Activated naive CD8-positive, alpha-beta T cell (primary cell): ENCODE measurements around the gene GRPEL2.
A peak's percentile ranks its signal among the peaks of the same experiment; 100 is the strongest.

Source experiments
- H3K27ac Mint-ChIP-seq: one replicate; pipeline ENCODE4 v1.8.0; 2021; ENCODE audit warnings: mixed read lengths
- H3K27me3 Mint-ChIP-seq: one replicate; pipeline ENCODE4 v1.8.0; 2021; ENCODE audit warnings: mixed read lengths
- H3K36me3 Mint-ChIP-seq: one replicate; pipeline ENCODE4 v1.8.0; 2021; ENCODE audit warnings: mixed read lengths
- H3K4me1 Mint-ChIP-seq: one replicate; pipeline ENCODE4 v1.8.0; 2021; ENCODE audit warnings: low read depth, mixed read lengths
- H3K4me3 Mint-ChIP-seq: one replicate; pipeline ENCODE4 v1.8.0; 2021; ENCODE audit warnings: mild to moderate bottlenecking, mixed read lengths
- H3K9me3 Mint-ChIP-seq: one replicate; pipeline ENCODE4 v1.8.0; 2021; ENCODE audit warnings: low read depth, mixed read lengths

GRPEL2 gene

GRCh38 chr5:149358294-149358651, 13.0 kb downstream of the GRPEL2 start:
- H3K4me3 Mint-ChIP-seq, result peak overlapping the region; percentile 94
- peaks cover 4% of the 10 kb centered on the region for H3K36me3 Mint-ChIP-seq
- H3K27ac Mint-ChIP-seq, result peak overlapping the region; percentile 89
- H3K27me3 Mint-ChIP-seq, result no peaks in the 10 kb centered on the region
- H3K9me3 Mint-ChIP-seq, result no peaks in the 10 kb centered on the region
- H3K4me1 Mint-ChIP-seq, result peaks cover 58% of the 10 kb centered on the region

DNA sequence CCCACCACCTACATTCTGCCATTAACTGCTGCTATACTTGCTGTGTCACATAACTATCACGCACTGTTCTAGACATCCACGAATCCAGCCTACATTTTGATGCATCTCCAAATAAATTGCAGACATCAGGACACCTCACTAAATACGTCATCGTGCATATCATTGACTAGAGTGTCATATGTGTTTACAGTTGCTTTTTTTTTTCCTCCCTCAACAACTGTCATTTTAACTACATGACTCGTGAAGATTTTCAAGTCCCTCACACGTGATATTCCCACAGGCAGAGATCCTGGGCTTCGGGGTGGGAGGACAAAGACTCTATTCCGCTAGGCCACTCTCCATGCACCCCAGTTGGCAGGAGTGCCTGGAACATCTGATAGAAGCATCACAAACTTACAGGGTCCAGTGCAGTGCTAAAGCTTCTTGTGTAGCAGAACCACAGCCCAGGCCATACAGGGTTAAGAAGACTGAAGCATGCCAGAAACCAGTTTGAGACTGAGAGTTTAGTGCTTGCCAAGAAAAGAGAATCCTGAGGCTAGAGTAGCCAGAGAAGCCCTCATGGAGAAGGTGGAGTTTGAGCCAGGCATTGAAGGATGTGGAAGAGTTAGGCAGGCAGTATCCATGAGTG, 13.7 kb downstream of the GRPEL2 start:
- peaks cover 53% of the 10 kb centered on the region for H3K4me1 Mint-ChIP-seq
- H3K4me3 Mint-ChIP-seq, result peak overlapping the region; percentile 94
- no peaks in the 10 kb centered on the region for H3K27me3 Mint-ChIP-seq
- H3K36me3 Mint-ChIP-seq, result peaks cover 4% of the 10 kb centered on the region
- H3K9me3 Mint-ChIP-seq, result no peaks in the 10 kb centered on the region
- H3K27ac Mint-ChIP-seq, result peak overlapping the region; percentile 89

- Mint-ChIP-seq H3K4me1 (peaks cover 47% of the 10 kb centered on the region), H3K4me3 (peak overlapping the region; percentile 71), H3K27me3 (no peaks in the 10 kb centered on the region), H3K36me3 (peaks cover 1% of the 10 kb centered on the region), H3K27ac (peak overlapping the region; percentile 83), H3K9me3 (no peaks in the 10 kb centered on the region)
Observed at GRCh38 chr5:149360272-149360671, 15.0 kb downstream of the GRPEL2 start.

DNA sequence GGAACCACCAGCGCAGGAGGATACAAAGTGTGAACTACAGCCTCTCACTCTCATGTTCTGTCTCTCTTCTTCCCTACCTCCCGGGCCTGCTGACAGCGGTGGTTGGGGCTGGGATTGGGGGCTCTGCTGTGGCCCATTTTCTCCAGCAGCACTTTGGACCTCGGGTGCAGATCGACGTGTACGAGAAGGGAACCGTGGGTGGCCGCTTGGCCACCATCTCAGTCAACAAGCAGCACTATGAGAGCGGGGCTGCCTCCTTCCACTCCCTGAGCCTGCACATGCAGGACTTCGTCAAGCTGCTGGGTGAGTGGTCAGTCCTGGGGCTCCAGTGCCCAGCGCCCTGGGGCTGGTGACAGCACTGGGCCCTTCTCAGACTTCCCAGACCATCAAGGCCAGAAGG, 17.2 kb downstream of the GRPEL2 start:
- Mint-ChIP-seq H3K27me3 (no peaks in the 10 kb centered on the region), H3K4me3 (no peak overlapping the region), H3K4me1 (peaks cover 37% of the 10 kb centered on the region), H3K27ac (no peak overlapping the region), H3K9me3 (no peaks in the 10 kb centered on the region), H3K36me3 (no peaks in the 10 kb centered on the region)

DNA sequence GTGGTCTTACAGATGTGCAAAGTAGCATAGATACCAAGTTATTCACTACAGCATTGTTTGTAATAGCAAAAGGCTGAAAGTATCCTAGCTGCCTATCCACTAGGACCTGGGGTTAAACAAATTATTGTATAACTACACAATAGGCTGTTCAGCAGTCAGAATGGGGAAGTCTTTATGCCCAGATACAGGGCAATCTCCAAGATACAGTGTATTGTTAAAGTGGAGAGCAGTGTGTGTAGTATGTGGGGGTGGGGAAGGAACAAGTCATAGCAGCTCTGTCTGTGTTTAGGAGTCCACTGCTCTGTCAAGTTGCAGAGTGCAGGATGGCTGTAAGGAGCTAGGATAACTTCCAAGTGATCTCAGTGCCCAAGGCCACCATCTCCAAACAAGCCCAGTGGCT, 18.1 kb downstream of the GRPEL2 start:
- no peaks in the 10 kb centered on the region for H3K27me3 Mint-ChIP-seq
- no peak overlapping the region for H3K27ac Mint-ChIP-seq
- H3K4me3 Mint-ChIP-seq, result no peak overlapping the region
- H3K36me3 Mint-ChIP-seq, result no peaks in the 10 kb centered on the region
- H3K4me1 Mint-ChIP-seq, result peaks cover 41% of the 10 kb centered on the region
- H3K9me3 Mint-ChIP-seq, result no peaks in the 10 kb centered on the region

GRCh38 chr5:149363936-149364335, 18.6 kb downstream of the GRPEL2 start:
- H3K27ac Mint-ChIP-seq, result no peak overlapping the region
- no peak overlapping the region for H3K4me3 Mint-ChIP-seq
- H3K9me3 Mint-ChIP-seq, result no peaks in the 10 kb centered on the region
- no peaks in the 10 kb centered on the region for H3K27me3 Mint-ChIP-seq
- no peaks in the 10 kb centered on the region for H3K36me3 Mint-ChIP-seq
- peaks cover 36% of the 10 kb centered on the region for H3K4me1 Mint-ChIP-seq

DNA sequence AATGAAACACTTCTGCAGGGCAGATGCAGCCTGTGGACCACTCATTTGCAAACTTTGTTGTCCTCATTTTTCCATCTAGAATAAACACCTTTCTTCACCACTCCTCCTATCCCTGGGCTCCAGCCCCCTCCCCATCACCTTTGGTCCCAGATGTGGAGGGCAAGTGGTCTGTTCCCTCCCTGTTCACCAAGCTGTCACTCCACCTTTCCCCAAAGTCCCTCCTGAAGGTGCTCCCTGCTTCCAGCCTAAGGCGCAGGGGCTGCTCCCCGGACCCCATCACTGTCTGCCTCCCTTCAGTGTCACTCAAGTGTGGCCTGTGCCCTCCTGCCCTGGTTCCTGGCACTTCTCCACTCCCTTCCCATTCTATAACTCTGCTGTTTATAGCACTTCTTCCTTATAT, 19.4 kb downstream of the GRPEL2 start:
- no peaks in the 10 kb centered on the region for H3K27me3 Mint-ChIP-seq
- no peaks in the 10 kb centered on the region for H3K36me3 Mint-ChIP-seq
- H3K4me3 Mint-ChIP-seq, result no peak overlapping the region
- H3K4me1 Mint-ChIP-seq, result peaks cover 31% of the 10 kb centered on the region
- no peaks in the 10 kb centered on the region for H3K9me3 Mint-ChIP-seq
- H3K27ac Mint-ChIP-seq, result no peak overlapping the region

DNA sequence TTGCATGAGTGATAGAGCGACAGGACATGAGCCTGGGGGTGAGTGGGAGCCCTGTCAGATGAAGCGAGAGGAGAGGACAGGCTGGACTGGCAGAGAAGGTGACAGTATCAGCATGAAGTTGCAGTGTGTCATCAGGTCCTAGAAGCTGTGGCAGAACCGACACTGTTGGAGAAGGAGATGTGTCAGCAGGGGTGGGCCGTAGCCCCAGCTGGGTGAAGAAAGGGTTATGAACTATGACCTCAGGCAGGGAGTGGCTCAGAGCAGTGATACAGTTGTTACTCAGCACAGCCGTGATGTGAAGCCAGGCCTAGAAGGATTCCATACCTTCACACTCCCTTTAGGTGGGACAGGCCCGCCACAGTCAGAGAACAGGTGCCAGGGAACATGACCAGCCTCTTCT, 20.1 kb downstream of the GRPEL2 start:
- Mint-ChIP-seq H3K4me3 (no peak overlapping the region), H3K27me3 (no peaks in the 10 kb centered on the region), H3K36me3 (no peaks in the 10 kb centered on the region), H3K9me3 (no peaks in the 10 kb centered on the region), H3K4me1 (peaks cover 25% of the 10 kb centered on the region), H3K27ac (no peak overlapping the region)

DNA sequence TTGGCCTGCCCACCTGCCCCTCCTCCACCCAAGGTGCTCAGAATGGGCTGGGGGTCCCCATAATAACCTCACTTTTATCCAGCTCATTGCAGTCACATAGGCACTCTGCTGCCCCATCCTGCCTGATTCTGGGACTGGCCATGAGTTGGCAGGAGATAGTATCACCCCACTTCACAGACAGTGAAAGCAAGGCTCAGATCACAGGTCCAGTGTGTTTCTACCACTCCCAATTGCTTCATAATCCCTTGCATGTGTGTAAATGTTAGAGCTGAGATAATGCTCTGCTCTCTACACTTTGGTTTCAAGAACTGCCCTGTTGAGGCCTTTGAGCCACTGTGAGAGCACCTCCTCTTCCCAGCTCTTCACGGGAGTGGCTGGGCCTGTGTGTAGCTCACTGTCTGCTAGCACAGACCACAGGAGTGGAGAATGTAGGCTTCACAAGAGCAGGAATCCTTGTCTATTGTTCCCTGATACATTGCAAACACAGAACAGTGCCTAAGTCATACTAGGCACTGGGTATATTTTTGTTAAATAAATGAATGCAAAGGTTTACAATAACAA, 20.9 kb downstream of the GRPEL2 start:
- Mint-ChIP-seq H3K36me3 (no peaks in the 10 kb centered on the region), H3K9me3 (no peaks in the 10 kb centered on the region), H3K27me3 (no peaks in the 10 kb centered on the region), H3K4me1 (peaks cover 18% of the 10 kb centered on the region), H3K4me3 (no peak overlapping the region), H3K27ac (no peak overlapping the region)

- H3K27ac Mint-ChIP-seq, result no peak overlapping the region
- no peaks in the 10 kb centered on the region for H3K9me3 Mint-ChIP-seq
- H3K4me1 Mint-ChIP-seq, result peaks cover 19% of the 10 kb centered on the region
- no peak overlapping the region for H3K4me3 Mint-ChIP-seq
- no peaks in the 10 kb centered on the region for H3K36me3 Mint-ChIP-seq
- H3K27me3 Mint-ChIP-seq, result no peaks in the 10 kb centered on the region
Observed at GRCh38 chr5:149367249-149367971, 22.1 kb downstream of the GRPEL2 start.

DNA sequence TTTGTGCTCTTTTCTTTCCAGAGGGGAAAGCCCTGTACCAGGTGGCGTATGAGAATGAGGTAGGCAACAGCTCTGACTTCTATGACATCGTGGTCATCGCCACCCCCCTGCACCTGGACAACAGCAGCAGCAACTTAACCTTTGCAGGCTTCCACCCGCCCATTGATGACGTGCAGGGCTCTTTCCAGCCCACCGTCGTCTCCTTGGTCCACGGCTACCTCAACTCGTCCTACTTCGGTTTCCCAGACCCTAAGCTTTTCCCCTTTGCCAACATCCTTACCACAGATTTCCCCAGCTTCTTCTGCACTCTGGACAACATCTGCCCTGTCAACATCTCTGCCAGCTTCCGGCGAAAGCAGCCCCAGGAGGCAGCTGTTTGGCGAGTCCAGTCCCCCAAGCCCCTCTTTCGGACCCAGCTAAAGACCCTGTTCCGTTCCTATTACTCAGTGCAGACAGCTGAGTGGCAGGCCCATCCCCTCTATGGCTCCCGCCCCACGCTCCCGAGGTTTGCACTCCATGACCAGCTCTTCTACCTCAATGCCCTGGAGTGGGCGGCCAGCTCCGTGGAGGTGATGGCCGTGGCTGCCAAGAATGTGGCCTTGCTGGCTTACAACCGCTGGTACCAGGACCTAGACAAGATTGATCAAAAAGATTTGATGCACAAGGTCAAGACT, 22.8 kb downstream of the GRPEL2 start:
- Mint-ChIP-seq H3K27ac (no peak overlapping the region), H3K36me3 (no peaks in the 10 kb centered on the region), H3K27me3 (no peaks in the 10 kb centered on the region), H3K9me3 (no peaks in the 10 kb centered on the region), H3K4me3 (no peak overlapping the region), H3K4me1 (peaks cover 19% of the 10 kb centered on the region)

GRCh38 chr5:149370878-149371277, 25.6 kb downstream of the GRPEL2 start:
- Mint-ChIP-seq H3K9me3 (no peaks in the 10 kb centered on the region), H3K4me3 (no peak overlapping the region), H3K36me3 (peaks cover under 1% of the 10 kb centered on the region), H3K27me3 (no peaks in the 10 kb centered on the region), H3K4me1 (peaks cover 19% of the 10 kb centered on the region), H3K27ac (no peak overlapping the region)

GRCh38 chr5:149371296-149371962, 26.1 kb downstream of the GRPEL2 start:
- no peaks in the 10 kb centered on the region for H3K9me3 Mint-ChIP-seq
- H3K36me3 Mint-ChIP-seq, result peaks cover 3% of the 10 kb centered on the region
- H3K27ac Mint-ChIP-seq, result no peak overlapping the region
- H3K4me1 Mint-ChIP-seq, result peaks cover 19% of the 10 kb centered on the region
- no peaks in the 10 kb centered on the region for H3K27me3 Mint-ChIP-seq
- no peak overlapping the region for H3K4me3 Mint-ChIP-seq

DNA sequence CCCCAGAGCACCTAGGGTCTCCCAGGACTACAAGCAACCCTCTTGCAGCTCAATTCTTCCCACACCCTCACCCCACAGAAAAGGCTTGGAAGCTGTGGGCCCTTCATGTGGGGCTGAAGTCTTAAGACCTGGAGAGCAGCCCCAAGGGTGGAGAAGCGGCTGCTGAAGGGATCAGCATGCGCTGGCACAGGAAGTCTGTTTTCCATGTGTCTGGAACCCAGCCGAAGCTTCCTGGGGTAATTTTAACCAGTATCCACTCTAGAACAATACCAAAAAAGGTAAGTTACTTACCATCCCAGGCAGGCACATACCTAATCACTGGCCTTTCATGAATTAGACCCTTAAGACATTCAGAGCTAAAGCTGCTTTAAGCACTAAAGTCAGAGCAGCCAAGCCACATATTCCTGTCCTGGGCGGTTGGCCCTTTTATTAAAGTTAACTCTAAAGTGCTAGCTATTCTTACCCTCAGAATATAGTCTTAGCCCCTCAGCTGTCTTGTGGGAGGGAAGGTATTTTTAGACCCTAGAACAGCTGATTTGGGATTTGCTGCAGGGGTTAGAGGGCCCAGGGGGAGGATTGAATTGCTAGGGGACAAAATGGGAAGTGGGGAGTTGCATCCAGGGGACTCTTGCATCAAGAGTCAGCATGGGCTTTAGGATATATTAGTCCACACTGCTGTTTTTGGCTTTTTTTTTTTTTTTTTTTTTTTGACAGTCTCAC, 26.9 kb downstream of the GRPEL2 start:
- Mint-ChIP-seq H3K4me3 (no peak overlapping the region), H3K27ac (no peak overlapping the region), H3K4me1 (peaks cover 16% of the 10 kb centered on the region), H3K36me3 (peaks cover 3% of the 10 kb centered on the region), H3K27me3 (no peaks in the 10 kb centered on the region), H3K9me3 (no peaks in the 10 kb centered on the region)
